ENCODE measurements around the gene IGSF22.
A peak's percentile ranks its signal among the peaks of the same experiment; 100 is the strongest.

IGSF22 gene

GRCh38 chr11:18743900-18744514 lies 18.0 kb upstream of the IGSF22 start:
- no peak for DNase-seq

- no peak for DNase-seq
These were observed 17.4 kb upstream of the IGSF22 start for GRCh38 chr11:18743365-18743764.

DNA sequence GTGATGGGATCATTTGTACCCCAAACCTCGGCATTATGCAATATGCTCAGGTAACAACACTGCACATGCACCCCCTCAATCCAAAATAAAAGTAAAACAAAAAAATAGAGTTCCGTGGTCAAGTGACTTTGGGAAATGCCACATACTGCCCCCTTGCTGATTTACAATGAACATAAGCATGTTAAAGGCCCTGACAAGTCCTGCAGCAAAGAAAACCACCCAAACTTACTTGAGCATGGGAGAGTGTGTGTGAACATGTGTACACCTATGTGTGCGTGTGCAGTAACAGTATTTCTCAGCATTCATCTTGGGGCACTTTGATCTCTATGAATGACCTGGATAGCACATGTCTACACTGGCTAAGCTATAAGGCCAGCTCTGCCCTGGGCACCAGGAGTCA lies 15.8 kb upstream of the IGSF22 start:
- no peak for DNase-seq

DNA sequence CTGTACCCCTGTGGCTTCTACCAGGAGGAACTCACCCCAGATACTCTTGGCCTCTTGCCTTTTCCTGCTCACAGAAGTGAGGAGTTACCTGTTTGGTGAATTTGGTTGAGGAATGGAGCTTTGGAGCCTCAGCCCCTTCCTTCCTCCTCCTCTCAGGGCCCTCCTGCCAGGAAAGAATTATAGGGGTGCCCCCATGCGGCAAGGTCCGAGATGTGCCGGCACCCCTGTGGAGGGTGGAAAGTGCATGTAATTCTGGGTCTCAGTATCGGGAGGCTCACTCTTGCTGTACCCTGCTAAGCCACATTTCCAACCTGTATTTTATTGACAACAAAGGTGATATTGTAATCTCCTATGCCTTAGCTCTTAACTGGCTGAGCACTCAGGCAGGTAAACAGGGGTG lies 13.7 kb upstream of the IGSF22 start:
- DNase-seq = no peak

GRCh38 chr11:18737642-18738041 lies 11.7 kb upstream of the IGSF22 start:
- no peak for DNase-seq

DNA sequence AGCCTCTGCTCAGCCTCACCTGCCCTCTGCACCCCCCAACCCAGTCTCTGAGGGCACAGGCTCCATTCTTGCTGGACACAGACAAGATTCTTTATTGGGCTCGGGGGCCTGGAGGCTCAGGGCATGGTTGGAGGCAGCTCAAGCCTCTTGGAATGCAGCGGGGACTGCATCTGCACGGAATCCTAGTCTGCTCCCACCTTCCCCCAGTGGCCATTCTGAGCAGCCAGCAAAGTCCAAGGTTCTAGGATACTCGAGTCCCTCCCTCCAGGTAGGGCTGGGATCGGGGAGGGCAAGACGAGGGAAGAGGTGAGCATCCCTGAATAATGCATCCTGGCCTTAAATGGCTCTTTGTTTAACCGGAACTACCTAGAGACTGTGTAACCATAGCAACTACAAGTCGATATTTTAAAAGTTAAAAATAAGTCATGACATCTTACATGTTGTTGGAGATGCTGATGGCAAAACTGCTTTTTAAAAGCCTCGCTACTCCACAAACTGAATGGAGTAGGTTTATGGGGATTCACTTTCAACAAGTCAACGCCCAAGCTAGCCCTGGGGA lies 10.7 kb upstream of the IGSF22 start:
- DNase-seq = no peak

GRCh38 chr11:18733202-18733601 lies 7.2 kb upstream of the IGSF22 start:
- no peak for DNase-seq

- peak in 4 of 5 donors; percentile 34 to 57 (median 44) for DNase-seq
These were observed 6.2 kb upstream of the IGSF22 start for GRCh38 chr11:18731949-18732821.

- DNase-seq = no peak
These were observed 5.5 kb upstream of the IGSF22 start for GRCh38 chr11:18731441-18731840.

DNA sequence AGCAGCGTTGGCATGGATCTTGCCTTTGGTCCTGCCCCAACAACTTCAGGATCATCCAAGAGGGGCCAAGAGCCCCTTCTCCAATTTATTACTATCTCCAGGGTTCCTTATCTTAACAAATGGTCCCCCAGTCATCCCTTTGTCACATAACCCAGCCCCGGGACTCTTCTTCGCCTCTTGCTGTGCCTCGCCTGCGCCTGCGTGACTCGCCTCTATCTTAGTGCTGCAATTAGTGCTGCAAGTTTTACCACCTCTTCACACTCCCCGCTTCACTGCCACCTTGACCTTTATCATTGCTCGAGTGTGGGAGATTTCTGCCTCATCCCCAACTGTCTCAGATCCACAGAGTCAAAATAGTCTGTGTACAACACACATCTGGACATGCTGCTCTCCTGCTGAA lies 4.0 kb upstream of the IGSF22 start:
- DNase-seq = no peak

GRCh38 chr11:18729426-18729825 lies 3.4 kb upstream of the IGSF22 start:
- no peak for DNase-seq

DNA sequence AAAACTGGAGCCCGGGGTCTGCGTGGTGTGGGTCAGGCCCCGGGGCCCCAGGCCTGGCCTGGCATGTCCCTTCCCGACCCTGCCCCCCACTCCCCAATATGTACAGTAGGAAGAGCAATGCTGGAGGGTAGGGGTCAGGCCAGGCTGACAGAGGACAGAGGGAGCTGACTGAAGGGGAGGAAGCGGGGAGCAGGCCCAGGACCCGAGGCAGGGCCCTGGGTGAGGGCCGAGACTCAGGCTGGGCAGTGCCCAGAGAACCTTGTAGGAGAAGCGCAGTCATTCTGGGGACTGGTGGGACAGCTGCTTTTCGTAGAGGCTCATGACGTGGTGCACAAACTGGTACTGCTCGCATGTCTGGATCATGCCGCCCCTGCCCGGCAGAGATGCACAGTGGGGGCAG lies 2.7 kb upstream of the IGSF22 start:
- no peak for DNase-seq

DNA sequence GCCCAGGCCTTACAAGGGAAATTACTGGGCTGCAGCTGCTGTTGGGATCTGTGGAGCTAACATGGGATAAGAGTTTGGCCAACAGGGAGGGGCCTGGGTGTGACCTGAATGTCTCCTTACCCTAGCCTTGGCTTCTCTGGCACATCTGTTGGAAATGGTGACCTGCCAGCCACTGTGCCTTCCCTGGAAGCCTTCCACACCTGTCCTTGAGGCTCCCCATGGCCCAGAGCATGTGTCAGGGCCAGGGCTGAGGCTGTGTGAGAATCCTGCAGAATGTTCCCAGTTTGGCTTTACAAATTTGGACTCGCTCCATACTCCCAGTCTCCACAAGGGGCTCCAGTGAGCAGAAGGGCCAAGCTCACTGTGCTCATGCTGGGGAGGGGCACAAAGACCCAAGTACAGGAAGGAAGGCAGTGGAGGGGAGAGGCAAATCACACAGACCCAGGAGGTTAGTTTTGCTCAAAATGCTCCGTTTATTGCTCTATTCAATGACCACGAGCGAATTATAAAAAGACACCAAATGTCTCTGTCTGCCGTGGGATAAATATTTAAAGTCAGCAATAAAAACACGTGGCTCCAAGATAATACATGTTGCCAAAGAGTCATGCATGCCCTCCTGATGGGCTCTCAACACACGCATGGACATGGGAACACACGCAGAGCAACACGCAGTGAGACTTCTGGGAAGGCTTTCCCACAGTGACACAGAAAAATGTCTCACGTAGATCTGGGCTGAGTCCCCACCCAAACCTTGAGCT lies 1.7 kb upstream of the IGSF22 start:
- peak in 3 of 5 donors; percentile 20 to 37 (median 23) for DNase-seq

GRCh38 chr11:18723991-18724390 lies 2.0 kb downstream of the IGSF22 start:
- DNase-seq = no peak

- no peak for DNase-seq
These were observed 3.7 kb downstream of the IGSF22 start for GRCh38 chr11:18722293-18722637.

- peak in 3 of 5 donors; percentile 15 to 42 (median 34) for DNase-seq
These were observed 4.3 kb downstream of the IGSF22 start for GRCh38 chr11:18721561-18722292.

GRCh38 chr11:18720808-18721560 lies 5.0 kb downstream of the IGSF22 start:
- DNase-seq = peak; percentile 70 to 81 (median 75)

DNA sequence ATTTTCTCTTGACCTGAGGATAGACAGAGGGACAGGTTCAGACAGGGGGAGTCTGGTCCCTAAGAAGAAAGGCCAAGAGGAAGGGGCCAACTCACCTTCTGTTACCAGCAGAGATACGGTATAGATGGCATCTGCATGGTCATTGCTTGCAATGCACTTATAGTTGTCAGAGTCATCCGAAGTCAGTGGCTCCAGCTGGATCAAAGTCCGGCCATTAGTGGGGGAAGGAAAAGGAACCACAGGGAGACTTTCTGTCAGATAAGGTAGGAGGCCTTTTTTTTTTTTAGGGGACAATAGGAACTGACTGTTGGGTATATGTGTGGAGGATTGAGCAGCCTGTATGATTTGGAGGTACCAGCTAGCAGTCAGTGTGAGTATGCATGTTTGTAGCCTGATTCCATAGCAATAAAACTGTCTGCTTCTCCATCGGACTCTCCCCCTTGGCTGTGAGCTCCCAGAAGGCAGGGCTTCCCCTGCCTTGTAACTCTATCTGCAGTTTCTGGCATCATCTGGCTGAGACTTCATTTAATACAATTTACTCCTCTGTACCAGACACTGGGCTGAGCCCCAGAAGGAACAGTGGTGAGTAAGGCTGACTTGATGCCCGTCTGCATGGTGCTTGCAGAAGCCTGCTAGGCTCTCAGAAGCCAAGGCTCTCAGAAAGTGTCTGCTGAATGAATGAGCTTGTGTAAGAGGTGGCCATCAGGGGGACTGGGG lies 5.7 kb downstream of the IGSF22 start:
- no peak for DNase-seq

DNA sequence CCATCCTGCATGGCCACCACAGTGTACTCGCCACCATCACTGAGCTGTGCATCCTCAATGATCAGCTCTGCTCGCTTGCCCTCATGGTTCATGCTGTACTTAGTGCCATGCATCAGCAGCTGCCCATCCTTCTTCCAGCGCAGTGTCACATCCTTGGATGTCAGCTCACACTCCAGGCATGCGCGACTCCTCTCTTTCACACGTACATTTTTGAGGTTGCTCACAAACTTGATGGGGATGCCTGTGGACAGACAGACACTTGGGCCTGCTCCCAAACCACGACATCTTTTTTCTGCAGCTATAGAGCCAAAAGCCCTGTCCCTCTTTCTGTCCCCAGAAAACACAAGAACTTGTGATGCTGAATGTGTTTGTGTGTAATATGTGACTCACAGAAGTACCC lies 10.5 kb downstream of the IGSF22 start:
- DNase-seq = no peak

- no peak for DNase-seq
These were observed 11.6 kb downstream of the IGSF22 start for GRCh38 chr11:18714443-18714780.

Data from T-helper 1 cell (primary cell).